ENCODE measurements around the gene NCOA3.

NCOA3 gene

DNA sequence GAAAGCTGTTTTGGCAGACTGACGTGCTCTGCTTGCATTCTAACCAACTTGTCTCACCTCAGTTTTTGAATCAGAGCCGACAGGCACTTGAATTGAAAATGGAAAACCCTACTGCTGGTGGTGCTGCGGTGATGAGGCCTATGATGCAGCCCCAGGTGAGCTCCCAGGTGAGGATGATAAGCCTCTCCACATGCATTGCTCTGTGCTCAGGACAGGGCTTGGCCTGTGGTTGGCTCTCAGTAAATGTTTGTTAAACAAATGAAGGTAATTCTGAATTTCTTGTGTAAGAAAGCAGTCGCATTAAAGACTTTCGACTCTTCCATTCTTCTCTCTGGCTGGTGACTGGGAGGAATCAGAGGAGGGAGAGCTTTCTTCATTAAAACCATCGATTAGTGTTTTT is 147.3 kb downstream of the NCOA3 start:
- DNase-seq, result no peak

DNA sequence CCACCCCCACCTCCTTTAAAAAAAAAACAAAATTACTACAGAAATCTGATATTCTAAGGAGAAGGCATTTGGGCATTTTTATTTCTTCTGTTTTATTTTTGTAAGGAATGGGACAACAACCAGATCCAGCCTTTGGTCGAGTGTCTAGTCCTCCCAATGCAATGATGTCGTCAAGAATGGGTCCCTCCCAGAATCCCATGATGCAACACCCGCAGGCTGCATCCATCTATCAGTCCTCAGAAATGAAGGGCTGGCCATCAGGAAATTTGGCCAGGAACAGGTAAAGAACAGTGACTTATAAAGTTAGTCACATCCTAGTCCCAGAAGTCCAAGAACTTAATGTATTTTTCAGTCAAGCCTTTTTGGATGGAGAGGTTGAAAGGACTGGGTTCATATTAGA is 150.6 kb downstream of the NCOA3 start:
- DNase-seq, result no peak

- no peak for DNase-seq
Measured at GRCh38 chr20:47652794-47653193, 151.1 kb downstream of the NCOA3 start.

- DNase-seq, result no peak
Measured at GRCh38 chr20:47653869-47654268, 152.2 kb downstream of the NCOA3 start.

DNA sequence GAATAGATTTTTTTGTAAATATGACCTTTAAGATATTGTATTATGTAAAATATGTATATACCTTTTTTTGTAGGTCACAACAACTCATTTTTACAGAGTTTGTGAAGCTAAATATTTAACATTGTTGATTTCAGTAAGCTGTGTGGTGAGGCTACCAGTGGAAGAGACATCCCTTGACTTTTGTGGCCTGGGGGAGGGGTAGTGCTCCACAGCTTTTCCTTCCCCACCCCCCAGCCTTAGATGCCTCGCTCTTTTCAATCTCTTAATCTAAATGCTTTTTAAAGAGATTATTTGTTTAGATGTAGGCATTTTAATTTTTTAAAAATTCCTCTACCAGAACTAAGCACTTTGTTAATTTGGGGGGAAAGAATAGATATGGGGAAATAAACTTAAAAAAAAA is 152.7 kb downstream of the NCOA3 start:
- DNase-seq, result no peak

DNA sequence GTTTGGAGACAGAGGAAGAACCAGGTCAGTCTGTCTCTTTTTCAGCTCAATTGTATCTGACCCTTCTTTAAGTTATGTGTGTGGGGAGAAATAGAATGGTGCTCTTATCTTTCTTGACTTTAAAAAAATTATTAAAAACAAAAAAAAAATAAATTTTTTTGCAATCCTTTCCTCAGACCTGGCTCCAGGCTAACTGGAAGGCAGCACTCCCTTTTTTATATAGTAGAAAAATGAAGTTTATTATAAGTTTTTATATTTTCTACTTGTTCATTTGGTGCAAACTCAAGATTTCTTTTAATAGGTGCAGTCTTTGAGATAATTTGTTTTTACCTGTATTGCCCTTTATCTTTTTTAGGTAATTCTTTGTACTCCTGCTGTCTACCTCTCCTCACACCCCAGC is 153.9 kb downstream of the NCOA3 start:
- DNase-seq, result no peak

DNA sequence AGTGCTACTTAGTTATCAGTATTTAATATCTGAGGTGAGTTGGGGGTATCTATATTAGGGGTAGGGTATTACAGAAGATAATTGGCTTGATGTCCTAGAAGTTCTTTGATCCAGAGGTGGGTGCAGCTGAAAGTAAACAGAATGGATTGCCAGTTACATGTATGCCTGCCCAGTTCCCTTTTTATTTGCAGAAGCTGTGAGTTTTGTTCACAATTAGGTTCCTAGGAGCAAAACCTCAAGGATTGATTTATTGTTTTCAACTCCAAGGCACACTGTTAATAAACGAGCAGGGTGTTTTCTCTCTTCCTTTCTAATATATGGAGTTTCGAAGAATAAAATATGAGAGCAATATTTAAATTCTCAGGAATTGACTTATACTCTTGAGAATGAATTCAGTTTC is 154.6 kb downstream of the NCOA3 start:
- DNase-seq, result no peak

DNA sequence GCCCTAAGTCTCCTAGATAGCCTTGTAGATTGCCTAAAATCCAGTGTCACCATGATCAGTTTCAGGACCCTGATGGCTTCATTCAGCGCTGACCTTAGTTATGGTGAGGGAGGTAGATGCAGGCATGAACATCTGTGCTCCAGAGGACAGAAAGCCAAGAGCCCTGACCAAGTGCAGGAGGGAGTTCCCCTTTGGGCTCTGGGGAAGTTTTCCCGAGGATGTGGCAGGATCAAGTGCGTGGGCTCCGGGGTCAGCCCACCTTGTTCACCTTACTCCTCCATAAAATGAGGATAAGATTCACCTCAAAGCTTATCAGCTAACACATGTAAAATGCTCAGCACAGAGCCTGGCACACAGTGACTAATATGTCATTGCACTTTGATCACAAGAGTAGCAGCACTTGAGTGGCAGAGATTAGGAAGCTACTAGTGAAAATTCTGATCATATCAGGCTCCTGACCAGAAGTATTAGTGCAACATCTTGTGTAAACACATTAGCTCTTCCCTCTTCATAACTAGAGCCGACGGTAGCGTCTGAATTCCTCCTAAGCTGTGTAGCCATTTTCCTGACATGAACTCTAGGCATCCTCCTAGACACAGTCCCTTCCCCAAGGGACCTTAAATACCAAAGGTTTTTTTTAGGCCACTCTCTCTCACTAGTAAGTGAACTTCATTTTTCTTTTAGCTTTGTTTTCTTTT is 158.4 kb downstream of the NCOA3 start:
- DNase-seq, result no peak

- no peak for DNase-seq
Measured at GRCh38 chr20:47660602-47660905, 158.9 kb downstream of the NCOA3 start.

DNA sequence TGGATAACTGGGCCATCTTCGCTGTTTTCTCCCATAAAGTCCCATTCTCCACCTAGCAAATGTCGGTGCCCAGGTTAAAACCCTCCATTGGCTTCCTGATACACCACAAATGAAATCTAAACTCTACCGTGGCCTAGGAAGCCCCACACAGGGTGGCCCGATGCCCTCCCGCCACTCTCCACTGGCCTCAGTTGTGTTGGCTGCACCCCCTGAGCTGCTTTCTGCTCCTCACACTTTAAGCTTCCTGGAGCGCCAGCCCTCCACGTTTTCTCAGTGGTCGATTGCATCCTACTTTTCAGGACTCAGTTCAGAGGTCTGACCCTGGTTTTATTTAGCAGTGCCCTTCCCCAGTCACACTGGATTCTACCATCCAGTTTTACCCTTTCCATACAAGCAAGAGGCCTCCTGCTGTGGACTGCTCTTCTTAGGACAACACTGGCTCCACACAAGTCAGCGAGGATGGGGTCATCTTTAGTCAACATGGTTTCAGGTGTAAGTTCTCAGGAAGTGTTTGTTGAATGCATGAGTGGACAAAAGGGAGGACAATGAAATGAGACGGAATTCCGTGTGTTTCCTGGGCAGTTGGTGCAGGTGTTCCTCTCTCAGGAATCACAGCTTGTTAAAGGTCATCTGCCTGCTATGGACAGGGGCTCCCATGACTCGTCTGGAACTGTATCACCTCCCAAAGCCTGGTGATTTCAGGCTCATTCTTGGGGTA is 159.5 kb downstream of the NCOA3 start:
- DNase-seq, result no peak

DNA sequence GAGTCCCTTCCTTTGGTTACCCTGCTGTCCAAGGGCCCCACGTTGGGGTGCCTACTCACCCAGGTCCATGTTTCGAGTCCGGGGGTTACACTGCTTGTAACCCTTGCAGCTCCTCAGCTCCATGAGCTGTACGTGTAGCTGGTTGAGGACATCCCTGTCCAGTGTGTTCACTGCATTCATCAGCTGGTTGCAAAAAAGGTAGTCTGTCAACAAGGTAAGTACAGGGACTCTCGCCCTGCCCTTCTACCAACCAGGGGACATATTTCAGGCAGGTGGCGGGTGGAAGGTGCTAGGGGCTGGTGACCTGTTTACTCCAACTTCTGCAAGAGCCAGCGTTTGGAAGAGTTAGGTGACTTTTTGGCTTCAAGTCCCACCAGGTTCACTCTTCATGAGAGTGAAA is 160.0 kb downstream of the NCOA3 start:
- DNase-seq, result no peak

- DNase-seq, result no peak
Measured at GRCh38 chr20:47662483-47663353, 161.0 kb downstream of the NCOA3 start.

GRCh38 chr20:47663354-47664067 is 161.8 kb downstream of the NCOA3 start:
- DNase-seq, result no peak

DNA sequence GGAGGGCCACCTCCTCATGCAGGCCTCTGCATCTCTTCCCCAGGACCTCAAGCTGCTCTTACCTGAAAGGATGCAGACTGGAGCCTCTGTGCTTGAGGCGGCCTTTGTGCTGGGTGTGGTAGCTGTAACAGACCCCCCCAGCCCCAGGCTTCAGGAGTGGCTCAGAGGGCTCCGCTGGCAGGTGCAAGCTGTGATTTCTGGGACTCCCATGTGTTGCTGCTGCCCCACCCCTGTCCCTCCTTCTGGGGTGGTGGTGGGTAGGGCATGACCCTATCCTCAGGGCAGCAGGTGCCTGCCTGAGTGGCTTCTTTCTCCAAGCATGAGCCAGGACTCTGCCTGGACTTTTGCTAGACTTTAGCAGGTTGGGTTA is 162.4 kb downstream of the NCOA3 start:
- no peak for DNase-seq

DNA sequence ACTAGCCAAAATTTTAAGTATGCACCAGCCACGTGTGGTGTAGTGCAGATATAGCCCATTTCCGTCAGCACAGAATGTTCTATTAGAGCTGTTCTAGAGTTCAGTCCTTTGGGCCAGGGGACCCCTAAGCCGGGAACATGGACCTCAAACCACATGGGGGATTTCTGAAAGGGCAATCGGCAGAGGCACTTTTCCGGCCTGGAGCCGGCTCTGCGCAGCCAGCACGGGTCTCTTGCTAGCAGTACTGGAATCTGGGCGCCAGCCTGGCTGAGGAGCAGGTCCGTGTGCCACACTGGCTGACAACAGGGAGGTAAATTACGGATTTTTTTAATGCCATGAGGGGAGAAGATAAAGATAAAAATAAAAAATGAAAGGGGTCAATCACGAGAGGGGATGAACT is 163.1 kb downstream of the NCOA3 start:
- no peak for DNase-seq

- DNase-seq, result no peak
Measured at GRCh38 chr20:47665221-47665991, 163.7 kb downstream of the NCOA3 start.

- no peak for DNase-seq
Measured at GRCh38 chr20:47666304-47666703, 164.6 kb downstream of the NCOA3 start.

GRCh38 chr20:47667086-47667485 is 165.4 kb downstream of the NCOA3 start:
- DNase-seq, result no peak

GRCh38 chr20:47667531-47668312 is 166.0 kb downstream of the NCOA3 start:
- DNase-seq, result no peak

GRCh38 chr20:47668313-47669151 is 166.8 kb downstream of the NCOA3 start:
- DNase-seq, result no peak

DNA sequence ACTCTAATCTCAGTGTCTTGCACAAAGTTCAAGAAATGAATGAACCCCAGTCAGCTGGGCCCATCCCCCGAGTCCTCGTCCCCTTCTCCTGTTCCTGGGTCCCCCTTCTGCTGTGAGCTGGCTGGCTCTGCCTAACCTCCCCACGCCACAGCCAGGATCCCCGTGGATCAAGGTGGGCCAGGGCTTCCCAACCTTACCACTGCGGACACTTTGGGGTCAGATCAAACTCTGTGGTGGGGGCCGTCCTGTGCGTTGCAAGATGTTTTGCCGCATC is 167.4 kb downstream of the NCOA3 start:
- DNase-seq, result no peak
